HepG2 (cell line): ENCODE results near the gene FAM83G. TPM values are rescaled to one million over a fixed set of nuclear protein-coding genes. Genes with fewer than 3 reads are reported as not detected.

Experiments
- ATF1 ChIP-seq: IDR thresholded peaks from 2 replicates; pipeline ENCODE4 v1.6.1; 2016; ENCODE audit warnings: mild to moderate bottlenecking, control low read depth
- ATM ChIP-seq: fragments of 450-650 bp; IDR thresholded peaks from 2 replicates; pipeline ENCODE4 v1.7.1; 2017; ENCODE audit warnings: mild to moderate bottlenecking, borderline replicate concordance
- GABPA ChIP-seq, 2 experiments: IDR thresholded peaks; 2 replicates each; pipeline ENCODE4 v1.6.1; 2011 to 2016; ENCODE audit warnings: low read depth in 2 of 2, low read length in 1 of 2, missing biosample characterization in 1 of 2, missing genetic modification characterization in 1 of 2
- PHF21A ChIP-seq: sonication (generic); formaldehyde crosslinking; IDR thresholded peaks from 2 replicates; pipeline ENCODE4 v1.5.0; 2020; ENCODE audit warnings: mild to moderate bottlenecking, missing genetic modification reagents
- SMARCC2 ChIP-seq: fragments of 450-650 bp; IDR thresholded peaks from 2 replicates; pipeline ENCODE4 v1.6.1; 2017; ENCODE audit warnings: antibody characterized with exemption, mild to moderate bottlenecking
- YEATS2 ChIP-seq: sonication (generic); formaldehyde crosslinking; IDR thresholded peaks from 2 replicates; pipeline ENCODE4 v1.4.0; 2020; ENCODE audit warnings: missing genetic modification reagents, borderline replicate concordance
- ZBTB21 ChIP-seq: sonication (generic); formaldehyde crosslinking; IDR thresholded peaks from 2 replicates; pipeline ENCODE4 v1.4.0; 2020; ENCODE audit warnings: missing genetic modification reagents
- polyA plus RNA-seq, 8 experiments: library from polyadenylated mRNA; depleted of rRNA in 3 of 8; stranded (reverse) in 7 of 8; unstranded in 1 of 8; fragments of >200 nt; fragmentation: Illumina TruSeq in 4 of 8; extraction: Trizol in 4 of 8; gene quantifications; 2 replicates each; pipeline versions ENCODE4 v1.2.1 to v1.2.3, GENCODE V29; 2011 to 2016; ENCODE audit warnings: low read depth in 4 of 8, missing spikeins in 1 of 8, mixed read lengths in 1 of 8; ENCODE audit not compliant: insufficient read depth in 1 of 8
- total RNA-seq, 5 experiments: library from RNA; depleted of rRNA; stranded (reverse); fragments of >200 nt; fragmentation: Illumina TruSeq; extraction: Trizol; gene quantifications; 2 replicates each; pipeline ENCODE4 v1.2.3, GENCODE V29; 2016; ENCODE audit warnings: low read depth in 1 of 5
- TF ChIP-seq, protein P1 (sequence below): sonication (generic); formaldehyde crosslinking; IDR thresholded peaks from 2 replicates; pipeline ENCODE4 v1.4.0; 2020; ENCODE audit warnings: missing genetic modification reagents
- TF ChIP-seq, protein P2 (sequence below): sonication (generic); formaldehyde crosslinking; IDR thresholded peaks from 2 replicates; pipeline ENCODE4 v1.5.0; 2020; ENCODE audit warnings: mild to moderate bottlenecking, missing genetic modification reagents, moderate library complexity
- TF ChIP-seq, protein P3 (sequence below): sonication (generic); formaldehyde crosslinking; IDR thresholded peaks from 2 replicates; pipeline ENCODE4 v1.4.0; 2020; ENCODE audit warnings: missing genetic modification reagents
- TF ChIP-seq, protein P4 (sequence below): sonication (generic); formaldehyde crosslinking; IDR thresholded peaks from 2 replicates; pipeline ENCODE4 v1.4.0; 2020; ENCODE audit warnings: missing genetic modification reagents
- TF ChIP-seq, protein P5 (sequence below): sonication (generic); formaldehyde crosslinking; IDR thresholded peaks from 2 replicates; pipeline ENCODE4 v1.5.1; 2020; ENCODE audit warnings: mild to moderate bottlenecking, missing genetic modification reagents, moderate library complexity

FAM83G gene
- total and polyA plus RNA-seq, 2 of the 13 experiments (the other 11 are each of a cell fraction or from before 2014, with no cell fraction given) = 13.7 to 18.6 TPM

DNA sequence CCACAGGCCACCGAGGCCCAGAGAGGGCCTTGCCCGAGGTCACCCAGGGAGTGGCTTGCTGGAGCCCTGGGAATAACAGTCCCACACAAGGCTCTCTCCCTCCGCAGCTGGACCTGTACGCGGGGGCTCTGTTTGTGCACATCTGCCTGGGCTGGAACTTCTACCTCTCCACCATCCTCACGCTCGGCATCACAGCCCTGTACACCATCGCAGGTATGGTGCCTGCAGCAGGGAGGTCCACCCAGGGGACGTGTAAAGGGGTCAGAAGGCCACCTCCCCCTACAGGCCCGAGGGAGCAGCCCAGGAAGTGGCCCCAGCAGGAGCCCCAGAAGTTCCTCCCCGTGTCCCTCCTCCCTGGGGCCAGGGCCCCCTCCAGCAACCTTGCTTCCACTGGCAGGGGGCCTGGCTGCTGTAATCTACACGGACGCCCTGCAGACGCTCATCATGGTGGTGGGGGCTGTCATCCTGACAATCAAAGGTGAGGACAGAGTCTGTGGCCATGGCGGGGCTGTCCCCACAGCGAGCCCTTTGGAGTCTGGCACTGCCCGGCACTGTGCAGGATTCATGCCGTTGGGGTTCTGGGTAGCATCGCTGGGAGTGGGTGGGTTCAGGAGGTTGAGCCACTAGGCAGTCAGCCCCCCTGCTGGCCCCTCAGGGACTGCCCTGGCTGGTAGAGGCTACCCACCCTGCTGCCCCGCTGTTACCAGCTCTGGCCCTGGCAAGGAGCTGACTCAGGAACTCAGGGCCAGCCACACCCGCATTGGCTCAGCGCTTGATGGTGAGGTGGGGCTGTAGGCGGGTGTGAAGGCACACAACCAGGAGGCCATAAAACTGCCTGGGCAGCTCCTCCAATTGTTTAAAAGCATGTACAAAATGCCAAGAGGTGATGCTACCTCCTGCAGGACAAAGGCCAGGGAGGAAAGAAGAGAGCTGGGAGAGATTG is 35.3 kb downstream of the FAM83G start (continued):
- TF ChIP-seq, protein P1, sequence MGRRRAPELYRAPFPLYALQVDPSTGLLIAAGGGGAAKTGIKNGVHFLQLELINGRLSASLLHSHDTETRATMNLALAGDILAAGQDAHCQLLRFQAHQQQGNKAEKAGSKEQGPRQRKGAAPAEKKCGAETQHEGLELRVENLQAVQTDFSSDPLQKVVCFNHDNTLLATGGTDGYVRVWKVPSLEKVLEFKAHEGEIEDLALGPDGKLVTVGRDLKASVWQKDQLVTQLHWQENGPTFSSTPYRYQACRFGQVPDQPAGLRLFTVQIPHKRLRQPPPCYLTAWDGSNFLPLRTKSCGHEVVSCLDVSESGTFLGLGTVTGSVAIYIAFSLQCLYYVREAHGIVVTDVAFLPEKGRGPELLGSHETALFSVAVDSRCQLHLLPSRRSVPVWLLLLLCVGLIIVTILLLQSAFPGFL (CRISPR knock-in tag) = no peak
- TF ChIP-seq, protein P2, sequence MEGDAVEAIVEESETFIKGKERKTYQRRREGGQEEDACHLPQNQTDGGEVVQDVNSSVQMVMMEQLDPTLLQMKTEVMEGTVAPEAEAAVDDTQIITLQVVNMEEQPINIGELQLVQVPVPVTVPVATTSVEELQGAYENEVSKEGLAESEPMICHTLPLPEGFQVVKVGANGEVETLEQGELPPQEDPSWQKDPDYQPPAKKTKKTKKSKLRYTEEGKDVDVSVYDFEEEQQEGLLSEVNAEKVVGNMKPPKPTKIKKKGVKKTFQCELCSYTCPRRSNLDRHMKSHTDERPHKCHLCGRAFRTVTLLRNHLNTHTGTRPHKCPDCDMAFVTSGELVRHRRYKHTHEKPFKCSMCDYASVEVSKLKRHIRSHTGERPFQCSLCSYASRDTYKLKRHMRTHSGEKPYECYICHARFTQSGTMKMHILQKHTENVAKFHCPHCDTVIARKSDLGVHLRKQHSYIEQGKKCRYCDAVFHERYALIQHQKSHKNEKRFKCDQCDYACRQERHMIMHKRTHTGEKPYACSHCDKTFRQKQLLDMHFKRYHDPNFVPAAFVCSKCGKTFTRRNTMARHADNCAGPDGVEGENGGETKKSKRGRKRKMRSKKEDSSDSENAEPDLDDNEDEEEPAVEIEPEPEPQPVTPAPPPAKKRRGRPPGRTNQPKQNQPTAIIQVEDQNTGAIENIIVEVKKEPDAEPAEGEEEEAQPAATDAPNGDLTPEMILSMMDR (CRISPR knock-in tag) = 0 out of 2 replicates have a peak, but pooled peaks have one; percentile 12
- TF ChIP-seq, protein P3, sequence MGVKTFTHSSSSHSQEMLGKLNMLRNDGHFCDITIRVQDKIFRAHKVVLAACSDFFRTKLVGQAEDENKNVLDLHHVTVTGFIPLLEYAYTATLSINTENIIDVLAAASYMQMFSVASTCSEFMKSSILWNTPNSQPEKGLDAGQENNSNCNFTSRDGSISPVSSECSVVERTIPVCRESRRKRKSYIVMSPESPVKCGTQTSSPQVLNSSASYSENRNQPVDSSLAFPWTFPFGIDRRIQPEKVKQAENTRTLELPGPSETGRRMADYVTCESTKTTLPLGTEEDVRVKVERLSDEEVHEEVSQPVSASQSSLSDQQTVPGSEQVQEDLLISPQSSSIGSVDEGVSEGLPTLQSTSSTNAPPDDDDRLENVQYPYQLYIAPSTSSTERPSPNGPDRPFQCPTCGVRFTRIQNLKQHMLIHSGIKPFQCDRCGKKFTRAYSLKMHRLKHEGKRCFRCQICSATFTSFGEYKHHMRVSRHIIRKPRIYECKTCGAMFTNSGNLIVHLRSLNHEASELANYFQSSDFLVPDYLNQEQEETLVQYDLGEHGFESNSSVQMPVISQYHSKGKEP (CRISPR knock-in tag) = no peak
- TF ChIP-seq, protein P4, sequence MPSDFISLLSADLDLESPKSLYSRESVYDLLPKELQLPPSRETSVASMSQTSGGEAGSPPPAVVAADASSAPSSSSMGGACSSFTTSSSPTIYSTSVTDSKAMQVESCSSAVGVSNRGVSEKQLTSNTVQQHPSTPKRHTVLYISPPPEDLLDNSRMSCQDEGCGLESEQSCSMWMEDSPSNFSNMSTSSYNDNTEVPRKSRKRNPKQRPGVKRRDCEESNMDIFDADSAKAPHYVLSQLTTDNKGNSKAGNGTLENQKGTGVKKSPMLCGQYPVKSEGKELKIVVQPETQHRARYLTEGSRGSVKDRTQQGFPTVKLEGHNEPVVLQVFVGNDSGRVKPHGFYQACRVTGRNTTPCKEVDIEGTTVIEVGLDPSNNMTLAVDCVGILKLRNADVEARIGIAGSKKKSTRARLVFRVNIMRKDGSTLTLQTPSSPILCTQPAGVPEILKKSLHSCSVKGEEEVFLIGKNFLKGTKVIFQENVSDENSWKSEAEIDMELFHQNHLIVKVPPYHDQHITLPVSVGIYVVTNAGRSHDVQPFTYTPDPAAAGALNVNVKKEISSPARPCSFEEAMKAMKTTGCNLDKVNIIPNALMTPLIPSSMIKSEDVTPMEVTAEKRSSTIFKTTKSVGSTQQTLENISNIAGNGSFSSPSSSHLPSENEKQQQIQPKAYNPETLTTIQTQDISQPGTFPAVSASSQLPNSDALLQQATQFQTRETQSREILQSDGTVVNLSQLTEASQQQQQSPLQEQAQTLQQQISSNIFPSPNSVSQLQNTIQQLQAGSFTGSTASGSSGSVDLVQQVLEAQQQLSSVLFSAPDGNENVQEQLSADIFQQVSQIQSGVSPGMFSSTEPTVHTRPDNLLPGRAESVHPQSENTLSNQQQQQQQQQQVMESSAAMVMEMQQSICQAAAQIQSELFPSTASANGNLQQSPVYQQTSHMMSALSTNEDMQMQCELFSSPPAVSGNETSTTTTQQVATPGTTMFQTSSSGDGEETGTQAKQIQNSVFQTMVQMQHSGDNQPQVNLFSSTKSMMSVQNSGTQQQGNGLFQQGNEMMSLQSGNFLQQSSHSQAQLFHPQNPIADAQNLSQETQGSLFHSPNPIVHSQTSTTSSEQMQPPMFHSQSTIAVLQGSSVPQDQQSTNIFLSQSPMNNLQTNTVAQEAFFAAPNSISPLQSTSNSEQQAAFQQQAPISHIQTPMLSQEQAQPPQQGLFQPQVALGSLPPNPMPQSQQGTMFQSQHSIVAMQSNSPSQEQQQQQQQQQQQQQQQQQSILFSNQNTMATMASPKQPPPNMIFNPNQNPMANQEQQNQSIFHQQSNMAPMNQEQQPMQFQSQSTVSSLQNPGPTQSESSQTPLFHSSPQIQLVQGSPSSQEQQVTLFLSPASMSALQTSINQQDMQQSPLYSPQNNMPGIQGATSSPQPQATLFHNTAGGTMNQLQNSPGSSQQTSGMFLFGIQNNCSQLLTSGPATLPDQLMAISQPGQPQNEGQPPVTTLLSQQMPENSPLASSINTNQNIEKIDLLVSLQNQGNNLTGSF (CRISPR knock-in tag) = no peak
- TF ChIP-seq YEATS2 (CRISPR knock-in tag) (no peak), SMARCC2 (no peak), ZBTB21 (no peak), GABPA (IDR thresholded peaks at IDR 0.05; ENCODE audit: low read depth, low read length) (peak; percentile 38; the same call in 1 of the 2 replicates), GABPA (CRISPR knock-in tag; IDR thresholded peaks at IDR 0.05; ENCODE audit: low read depth) (peak; percentile 70), ATF1 (CRISPR knock-in tag) (no peak), ATM (no peak), PHF21A (CRISPR knock-in tag) (no peak)
- TF ChIP-seq, protein P5, sequence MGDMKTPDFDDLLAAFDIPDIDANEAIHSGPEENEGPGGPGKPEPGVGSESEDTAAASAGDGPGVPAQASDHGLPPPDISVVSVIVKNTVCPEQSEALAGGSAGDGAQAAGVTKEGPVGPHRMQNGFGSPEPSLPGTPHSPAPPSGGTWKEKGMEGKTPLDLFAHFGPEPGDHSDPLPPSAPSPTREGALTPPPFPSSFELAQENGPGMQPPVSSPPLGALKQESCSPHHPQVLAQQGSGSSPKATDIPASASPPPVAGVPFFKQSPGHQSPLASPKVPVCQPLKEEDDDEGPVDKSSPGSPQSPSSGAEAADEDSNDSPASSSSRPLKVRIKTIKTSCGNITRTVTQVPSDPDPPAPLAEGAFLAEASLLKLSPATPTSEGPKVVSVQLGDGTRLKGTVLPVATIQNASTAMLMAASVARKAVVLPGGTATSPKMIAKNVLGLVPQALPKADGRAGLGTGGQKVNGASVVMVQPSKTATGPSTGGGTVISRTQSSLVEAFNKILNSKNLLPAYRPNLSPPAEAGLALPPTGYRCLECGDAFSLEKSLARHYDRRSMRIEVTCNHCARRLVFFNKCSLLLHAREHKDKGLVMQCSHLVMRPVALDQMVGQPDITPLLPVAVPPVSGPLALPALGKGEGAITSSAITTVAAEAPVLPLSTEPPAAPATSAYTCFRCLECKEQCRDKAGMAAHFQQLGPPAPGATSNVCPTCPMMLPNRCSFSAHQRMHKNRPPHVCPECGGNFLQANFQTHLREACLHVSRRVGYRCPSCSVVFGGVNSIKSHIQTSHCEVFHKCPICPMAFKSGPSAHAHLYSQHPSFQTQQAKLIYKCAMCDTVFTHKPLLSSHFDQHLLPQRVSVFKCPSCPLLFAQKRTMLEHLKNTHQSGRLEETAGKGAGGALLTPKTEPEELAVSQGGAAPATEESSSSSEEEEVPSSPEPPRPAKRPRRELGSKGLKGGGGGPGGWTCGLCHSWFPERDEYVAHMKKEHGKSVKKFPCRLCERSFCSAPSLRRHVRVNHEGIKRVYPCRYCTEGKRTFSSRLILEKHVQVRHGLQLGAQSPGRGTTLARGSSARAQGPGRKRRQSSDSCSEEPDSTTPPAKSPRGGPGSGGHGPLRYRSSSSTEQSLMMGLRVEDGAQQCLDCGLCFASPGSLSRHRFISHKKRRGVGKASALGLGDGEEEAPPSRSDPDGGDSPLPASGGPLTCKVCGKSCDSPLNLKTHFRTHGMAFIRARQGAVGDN = peak; percentile 29; the same call in 1 of the 2 replicates
